ENCODE data around the gene EYS. TPM values are rescaled to one million over a fixed set of nuclear protein-coding genes. Genes with fewer than 3 reads are reported as not detected.

EYS gene
- total and polyA plus RNA-seq, 4 donors, result 0.08 to 0.63 (median 0.36) TPM

DNA sequence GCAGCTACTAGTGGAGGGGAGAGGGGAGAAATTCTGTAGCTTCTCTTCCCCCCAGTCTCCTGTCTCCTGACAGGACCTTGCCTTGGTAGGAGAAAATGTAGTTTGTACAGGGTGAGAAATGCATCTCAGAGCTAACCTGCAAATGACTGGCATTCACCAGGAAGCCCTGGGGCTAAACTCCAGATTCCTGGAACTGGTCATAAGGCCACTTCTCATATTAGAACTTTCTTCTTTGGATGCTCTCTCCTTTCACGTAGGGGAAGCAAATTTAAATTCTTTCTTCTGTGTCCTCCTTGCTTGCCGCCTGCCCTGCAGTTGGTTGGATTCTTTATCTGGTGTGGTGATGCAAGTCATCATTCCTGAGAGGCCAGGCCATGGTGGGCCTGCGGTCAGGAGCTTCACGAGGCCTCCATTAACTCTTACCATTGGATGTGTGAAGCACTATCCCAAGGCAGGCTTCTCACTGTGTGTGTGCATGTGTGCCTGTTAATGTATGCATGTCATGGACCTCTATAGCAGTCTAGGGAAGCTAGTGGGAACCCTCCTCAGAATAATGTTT is 1889.5 kb downstream of the EYS start:
- Histone ChIP-seq H3K27me3 (ENCODE audit: control insufficient read depth in 4 of 4, insufficient read depth in 4 of 4, low read length in 3 of 4) (no peaks in the 10 kb centered on the region), H3K4me1 (ENCODE audit: control insufficient read depth in 4 of 4, insufficient read depth in 4 of 4, low read length in 3 of 4) (no peaks in the 10 kb centered on the region), H3K36me3 (ENCODE audit: control insufficient read depth in 4 of 4, insufficient read depth in 3 of 4, low read depth in 1 of 4, low read length in 3 of 4) (no peaks in the 10 kb centered on the region), H3K4me3 (ENCODE audit: low read depth in 1 of 3, low read length in 3 of 3) (no peak overlapping the region), H3K9me3 (ENCODE audit: control insufficient read depth in 4 of 4, low read length in 3 of 4) (no peaks in the 10 kb centered on the region), H3K9ac (ENCODE audit: low read depth in 1 of 2, low read length in 2 of 2) (no peak overlapping the region), H3K27ac (ENCODE audit: low read depth in 1 of 2, low read length in 2 of 2) (no peak overlapping the region)
- no peak for TF ChIP-seq HNF4A (conservative IDR thresholded peaks at IDR 0.05)
- TF ChIP-seq, protein P1, sequence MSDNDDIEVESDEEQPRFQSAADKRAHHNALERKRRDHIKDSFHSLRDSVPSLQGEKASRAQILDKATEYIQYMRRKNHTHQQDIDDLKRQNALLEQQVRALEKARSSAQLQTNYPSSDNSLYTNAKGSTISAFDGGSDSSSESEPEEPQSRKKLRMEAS (IDR thresholded peaks at IDR 0.05), result no peak
- TF ChIP-seq, protein P2, sequence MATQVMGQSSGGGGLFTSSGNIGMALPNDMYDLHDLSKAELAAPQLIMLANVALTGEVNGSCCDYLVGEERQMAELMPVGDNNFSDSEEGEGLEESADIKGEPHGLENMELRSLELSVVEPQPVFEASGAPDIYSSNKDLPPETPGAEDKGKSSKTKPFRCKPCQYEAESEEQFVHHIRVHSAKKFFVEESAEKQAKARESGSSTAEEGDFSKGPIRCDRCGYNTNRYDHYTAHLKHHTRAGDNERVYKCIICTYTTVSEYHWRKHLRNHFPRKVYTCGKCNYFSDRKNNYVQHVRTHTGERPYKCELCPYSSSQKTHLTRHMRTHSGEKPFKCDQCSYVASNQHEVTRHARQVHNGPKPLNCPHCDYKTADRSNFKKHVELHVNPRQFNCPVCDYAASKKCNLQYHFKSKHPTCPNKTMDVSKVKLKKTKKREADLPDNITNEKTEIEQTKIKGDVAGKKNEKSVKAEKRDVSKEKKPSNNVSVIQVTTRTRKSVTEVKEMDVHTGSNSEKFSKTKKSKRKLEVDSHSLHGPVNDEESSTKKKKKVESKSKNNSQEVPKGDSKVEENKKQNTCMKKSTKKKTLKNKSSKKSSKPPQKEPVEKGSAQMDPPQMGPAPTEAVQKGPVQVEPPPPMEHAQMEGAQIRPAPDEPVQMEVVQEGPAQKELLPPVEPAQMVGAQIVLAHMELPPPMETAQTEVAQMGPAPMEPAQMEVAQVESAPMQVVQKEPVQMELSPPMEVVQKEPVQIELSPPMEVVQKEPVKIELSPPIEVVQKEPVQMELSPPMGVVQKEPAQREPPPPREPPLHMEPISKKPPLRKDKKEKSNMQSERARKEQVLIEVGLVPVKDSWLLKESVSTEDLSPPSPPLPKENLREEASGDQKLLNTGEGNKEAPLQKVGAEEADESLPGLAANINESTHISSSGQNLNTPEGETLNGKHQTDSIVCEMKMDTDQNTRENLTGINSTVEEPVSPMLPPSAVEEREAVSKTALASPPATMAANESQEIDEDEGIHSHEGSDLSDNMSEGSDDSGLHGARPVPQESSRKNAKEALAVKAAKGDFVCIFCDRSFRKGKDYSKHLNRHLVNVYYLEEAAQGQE (IDR thresholded peaks at IDR 0.05), result no peak
- TF ChIP-seq, protein P3, sequence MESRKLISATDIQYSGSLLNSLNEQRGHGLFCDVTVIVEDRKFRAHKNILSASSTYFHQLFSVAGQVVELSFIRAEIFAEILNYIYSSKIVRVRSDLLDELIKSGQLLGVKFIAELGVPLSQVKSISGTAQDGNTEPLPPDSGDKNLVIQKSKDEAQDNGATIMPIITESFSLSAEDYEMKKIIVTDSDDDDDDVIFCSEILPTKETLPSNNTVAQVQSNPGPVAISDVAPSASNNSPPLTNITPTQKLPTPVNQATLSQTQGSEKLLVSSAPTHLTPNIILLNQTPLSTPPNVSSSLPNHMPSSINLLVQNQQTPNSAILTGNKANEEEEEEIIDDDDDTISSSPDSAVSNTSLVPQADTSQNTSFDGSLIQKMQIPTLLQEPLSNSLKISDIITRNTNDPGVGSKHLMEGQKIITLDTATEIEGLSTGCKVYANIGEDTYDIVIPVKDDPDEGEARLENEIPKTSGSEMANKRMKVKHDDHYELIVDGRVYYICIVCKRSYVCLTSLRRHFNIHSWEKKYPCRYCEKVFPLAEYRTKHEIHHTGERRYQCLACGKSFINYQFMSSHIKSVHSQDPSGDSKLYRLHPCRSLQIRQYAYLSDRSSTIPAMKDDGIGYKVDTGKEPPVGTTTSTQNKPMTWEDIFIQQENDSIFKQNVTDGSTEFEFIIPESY (IDR thresholded peaks at IDR 0.05), result no peak
- TF ChIP-seq NR2F2 (IDR thresholded peaks at IDR 0.05), result no peak
- no peak for TF ChIP-seq ATF3 (IDR thresholded peaks at IDR 0.05)
- no peak for TF ChIP-seq SP1 (IDR thresholded peaks at IDR 0.05)
- TF ChIP-seq RXRA (IDR thresholded peaks at IDR 0.05), result no peak
- no peak for TF ChIP-seq EGR1 (IDR thresholded peaks at IDR 0.05; ENCODE audit: low read depth in 2 of 2)
- no peak for TF ChIP-seq RAD21 (IDR thresholded peaks at IDR 0.05)
- WGBS, result 92% methylated on average over 4 of the region's 4 CpGs
- DNase-seq (ENCODE audit: low spot score), result no peak

GRCh38 chr6:63816982-63817436 is 1890.0 kb downstream of the EYS start:
- Histone ChIP-seq H3K9me3 (ENCODE audit: control insufficient read depth in 4 of 4, low read length in 3 of 4) (no peaks in the 10 kb centered on the region), H3K27ac (ENCODE audit: low read depth in 1 of 2, low read length in 2 of 2) (no peak overlapping the region), H3K9ac (ENCODE audit: low read depth in 1 of 2, low read length in 2 of 2) (no peak overlapping the region), H3K27me3 (ENCODE audit: control insufficient read depth in 4 of 4, insufficient read depth in 4 of 4, low read length in 3 of 4) (no peaks in the 10 kb centered on the region), H3K4me1 (ENCODE audit: control insufficient read depth in 4 of 4, insufficient read depth in 4 of 4, low read length in 3 of 4) (no peaks in the 10 kb centered on the region), H3K4me3 (ENCODE audit: low read depth in 1 of 3, low read length in 3 of 3) (no peak overlapping the region), H3K36me3 (ENCODE audit: control insufficient read depth in 4 of 4, insufficient read depth in 3 of 4, low read depth in 1 of 4, low read length in 3 of 4) (no peaks in the 10 kb centered on the region)
- WGBS, result 51% methylated on average over 1 of the region's 1 CpG
- TF ChIP-seq EGR1 (IDR thresholded peaks at IDR 0.05; ENCODE audit: low read depth in 2 of 2) (no peak), SP1 (IDR thresholded peaks at IDR 0.05) (no peak), RAD21 (IDR thresholded peaks at IDR 0.05) (peak in 1 of 2 donors; percentile 23)
- DNase-seq (ENCODE audit: low spot score), result no peak

GRCh38 chr6:63816401-63816981 is 1890.5 kb downstream of the EYS start:
- WGBS, result 54% methylated on average over 5 of the region's 5 CpGs
- TF ChIP-seq TAF1 (conservative IDR thresholded peaks at IDR 0.05), result no peak
- no peak for TF ChIP-seq YY1 (IDR thresholded peaks at IDR 0.05)
- no peak for TF ChIP-seq SP1 (IDR thresholded peaks at IDR 0.05)
- TF ChIP-seq, protein P3 (IDR thresholded peaks at IDR 0.05), result no peak
- no peak for TF ChIP-seq JUND (IDR thresholded peaks at IDR 0.05)
- H3K9ac ChIP-seq (ENCODE audit: low read depth in 1 of 2, low read length in 2 of 2), result no peak overlapping the region
- H3K9me3 ChIP-seq (ENCODE audit: control insufficient read depth in 4 of 4, low read length in 3 of 4), result no peaks in the 10 kb centered on the region
- no peak overlapping the region for H3K4me3 ChIP-seq (ENCODE audit: low read depth in 1 of 3, low read length in 3 of 3)
- DNase-seq (ENCODE audit: low spot score), result no peak
- no peaks in the 10 kb centered on the region for H3K4me1 ChIP-seq (ENCODE audit: control insufficient read depth in 4 of 4, insufficient read depth in 4 of 4, low read length in 3 of 4)
- H3K27me3 ChIP-seq (ENCODE audit: control insufficient read depth in 4 of 4, insufficient read depth in 4 of 4, low read length in 3 of 4), result no peaks in the 10 kb centered on the region
- no peaks in the 10 kb centered on the region for H3K36me3 ChIP-seq (ENCODE audit: control insufficient read depth in 4 of 4, insufficient read depth in 3 of 4, low read depth in 1 of 4, low read length in 3 of 4)
- no peak overlapping the region for H3K27ac ChIP-seq (ENCODE audit: low read depth in 1 of 2, low read length in 2 of 2)
